Cardiac fibroblast (primary cell): ENCODE data around the gene CHCHD3.
"Not testable (repeated sequence)": the region's sequence is repeated elsewhere in the genome, so short reads cannot be mapped to it uniquely, and the experiment has no call there.

Source experiments
- DNase-seq, 2 donors: peaks; one replicate each; pipeline versions ENCODE4 v3.0.0 to v3.0.0-alpha.2; 2010; ENCODE audit warnings: low read depth in 2 of 2
- H3K4me3 ChIP-seq, 2 donors: replicated peaks in 1 of 2; 1 replicate in 1 of 2; 2 replicates in 1 of 2; pipeline ENCODE4 v1.5.1; 2011; ENCODE audit warnings: low read depth in 2 of 2, low read length in 2 of 2, mild to moderate bottlenecking in 2 of 2, moderate library complexity in 1 of 2
- TF ChIP-seq, protein P1 (sequence below): IDR thresholded peaks from one replicate; pipeline ENCODE4 v1.5.1; 2011; ENCODE audit warnings: low read depth, mild to moderate bottlenecking, low read length, inconsistent platforms

The CHCHD3 gene

DNA sequence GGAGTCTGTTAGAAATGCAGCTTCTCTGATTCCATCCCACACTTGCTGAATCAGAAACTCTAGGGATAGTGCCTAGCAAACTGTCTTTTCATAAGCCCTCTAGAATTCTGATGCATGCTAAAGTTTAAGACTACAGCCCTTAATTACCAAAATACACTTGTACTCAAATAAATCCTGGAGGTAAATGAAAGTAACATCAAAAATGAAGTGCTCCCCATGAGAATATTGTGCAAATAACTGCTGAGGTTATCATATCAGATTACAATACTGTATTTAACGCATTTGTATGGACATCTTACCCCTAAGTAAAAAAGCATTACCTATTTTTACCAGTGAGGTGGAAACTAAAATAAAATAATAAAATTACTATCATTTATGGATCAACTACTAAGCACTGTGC is 104.7 kb downstream of the CHCHD3 start:
- DNase-seq = peak in 1 of 2 donors; percentile 7
- TF ChIP-seq, protein P1, sequence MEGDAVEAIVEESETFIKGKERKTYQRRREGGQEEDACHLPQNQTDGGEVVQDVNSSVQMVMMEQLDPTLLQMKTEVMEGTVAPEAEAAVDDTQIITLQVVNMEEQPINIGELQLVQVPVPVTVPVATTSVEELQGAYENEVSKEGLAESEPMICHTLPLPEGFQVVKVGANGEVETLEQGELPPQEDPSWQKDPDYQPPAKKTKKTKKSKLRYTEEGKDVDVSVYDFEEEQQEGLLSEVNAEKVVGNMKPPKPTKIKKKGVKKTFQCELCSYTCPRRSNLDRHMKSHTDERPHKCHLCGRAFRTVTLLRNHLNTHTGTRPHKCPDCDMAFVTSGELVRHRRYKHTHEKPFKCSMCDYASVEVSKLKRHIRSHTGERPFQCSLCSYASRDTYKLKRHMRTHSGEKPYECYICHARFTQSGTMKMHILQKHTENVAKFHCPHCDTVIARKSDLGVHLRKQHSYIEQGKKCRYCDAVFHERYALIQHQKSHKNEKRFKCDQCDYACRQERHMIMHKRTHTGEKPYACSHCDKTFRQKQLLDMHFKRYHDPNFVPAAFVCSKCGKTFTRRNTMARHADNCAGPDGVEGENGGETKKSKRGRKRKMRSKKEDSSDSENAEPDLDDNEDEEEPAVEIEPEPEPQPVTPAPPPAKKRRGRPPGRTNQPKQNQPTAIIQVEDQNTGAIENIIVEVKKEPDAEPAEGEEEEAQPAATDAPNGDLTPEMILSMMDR = no peak
- H3K4me3 ChIP-seq = no peak overlapping the region

DNA sequence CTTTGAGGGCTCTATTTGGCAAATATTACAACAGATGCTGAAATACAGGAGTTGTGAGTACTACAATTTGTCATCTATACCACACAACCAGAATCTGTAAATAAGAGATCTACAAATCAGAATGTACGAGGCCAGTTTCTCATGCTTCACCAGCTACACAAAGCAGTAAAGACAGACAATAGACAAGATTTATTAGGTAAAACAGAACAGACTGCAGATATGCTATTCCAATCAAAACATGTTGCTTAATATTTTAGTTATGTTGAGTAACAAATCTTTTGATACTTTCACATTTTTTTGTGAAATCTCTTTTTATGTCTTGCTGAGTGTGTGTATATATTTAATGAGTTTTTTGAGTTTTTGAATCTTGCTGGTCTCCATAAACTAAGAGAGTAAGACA is 109.1 kb downstream of the CHCHD3 start:
- DNase-seq = peak; percentile 5 to 17
- H3K4me3 ChIP-seq = no peak overlapping the region
- TF ChIP-seq, protein P1 = no peak

DNA sequence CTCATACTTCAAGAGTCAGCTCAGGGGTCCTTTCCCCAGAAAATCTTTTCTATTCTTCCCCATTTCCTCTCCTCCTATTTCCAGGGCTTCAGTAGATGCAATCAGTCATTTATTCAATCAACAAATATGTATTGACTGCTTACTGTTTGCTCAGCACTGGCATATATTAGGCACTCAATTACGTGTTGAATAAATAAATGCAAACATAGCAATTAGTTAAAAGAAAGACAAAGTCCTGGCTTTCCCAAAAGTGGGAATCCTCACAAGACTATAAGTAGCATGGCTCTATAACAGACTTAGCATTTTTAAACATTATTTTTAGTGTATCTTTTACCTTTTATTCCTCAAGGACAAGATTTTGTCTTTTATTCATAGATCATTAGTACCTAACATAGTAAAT is 111.6 kb downstream of the CHCHD3 start:
- no peak overlapping the region for H3K4me3 ChIP-seq
- no peak for DNase-seq
- TF ChIP-seq, protein P1 = no peak

DNA sequence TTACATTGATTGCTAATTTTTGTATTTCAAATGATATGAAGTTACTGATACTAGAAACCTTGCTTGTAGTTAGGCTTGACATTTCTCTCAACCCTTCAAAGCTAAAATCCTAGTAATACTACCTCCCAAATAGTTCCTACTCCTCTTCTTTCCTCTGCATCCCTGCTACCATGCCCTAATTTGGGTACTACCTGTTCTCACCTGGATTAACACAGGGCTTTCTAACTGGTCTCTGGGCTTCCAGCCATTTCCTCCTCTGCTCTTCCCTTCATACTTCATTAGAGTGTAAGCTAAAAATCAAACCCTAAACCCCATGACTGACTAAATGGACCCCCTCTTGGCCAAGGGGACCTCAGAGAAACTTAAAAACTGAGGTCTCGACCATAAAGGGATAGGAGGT is 112.4 kb downstream of the CHCHD3 start:
- TF ChIP-seq, protein P1 = no peak
- no peak overlapping the region for H3K4me3 ChIP-seq
- DNase-seq = no peak

DNA sequence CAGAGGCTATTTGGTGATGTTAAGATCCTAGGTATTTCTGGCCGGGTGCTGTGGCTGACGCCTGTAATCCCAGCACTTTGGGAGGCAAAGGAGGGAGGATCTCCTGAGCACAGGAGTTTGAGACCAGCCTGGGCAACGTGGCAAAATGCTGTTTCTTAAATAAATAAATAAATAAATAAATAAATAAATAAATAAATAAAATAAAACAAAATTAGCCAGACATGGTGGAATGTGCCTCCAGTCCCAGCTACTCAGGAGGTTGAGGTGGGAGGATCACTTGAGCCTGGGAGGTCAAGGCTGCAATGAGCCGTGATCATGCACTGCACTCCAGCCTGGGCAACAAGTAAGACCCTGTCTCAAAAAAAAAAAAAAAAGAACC is 114.4 kb downstream of the CHCHD3 start:
- not testable (repeated sequence) for H3K4me3 ChIP-seq, DNase-seq

DNA sequence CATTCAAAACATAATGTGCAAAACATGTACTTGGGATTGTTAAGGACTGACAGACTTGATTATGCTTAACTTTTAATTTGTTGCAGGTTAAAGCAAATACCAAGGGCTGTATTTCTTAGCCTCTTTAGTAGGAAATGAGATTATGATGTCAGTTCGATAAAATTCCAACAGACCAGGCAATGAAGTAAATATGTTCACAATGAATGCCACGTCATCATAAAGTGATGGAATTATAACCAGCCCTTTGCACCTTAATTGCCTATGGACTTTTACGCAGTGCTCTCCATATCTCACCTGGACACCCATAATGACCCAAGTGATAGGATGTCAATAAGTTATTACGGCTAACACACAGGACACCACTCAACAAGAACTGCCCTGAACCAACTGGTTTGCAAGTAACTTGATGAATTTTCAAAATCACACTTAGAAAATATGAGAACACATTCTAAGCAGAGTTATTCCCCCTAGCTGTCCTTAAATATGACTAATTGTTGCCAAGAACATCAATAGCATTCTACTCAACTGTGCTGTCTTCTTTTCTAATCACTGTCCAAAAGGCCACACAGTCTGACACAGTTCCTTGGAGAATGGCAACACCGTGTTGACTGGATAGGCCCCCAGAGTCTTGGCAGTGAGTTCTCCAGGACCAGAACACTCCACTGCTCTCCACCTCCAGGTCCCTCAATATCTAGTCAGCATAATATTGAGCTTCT is 115.0 kb downstream of the CHCHD3 start:
- peak in 1 of 2 donors; percentile 14 for DNase-seq
- TF ChIP-seq, protein P1 = no peak
- H3K4me3 ChIP-seq = no peak overlapping the region

DNA sequence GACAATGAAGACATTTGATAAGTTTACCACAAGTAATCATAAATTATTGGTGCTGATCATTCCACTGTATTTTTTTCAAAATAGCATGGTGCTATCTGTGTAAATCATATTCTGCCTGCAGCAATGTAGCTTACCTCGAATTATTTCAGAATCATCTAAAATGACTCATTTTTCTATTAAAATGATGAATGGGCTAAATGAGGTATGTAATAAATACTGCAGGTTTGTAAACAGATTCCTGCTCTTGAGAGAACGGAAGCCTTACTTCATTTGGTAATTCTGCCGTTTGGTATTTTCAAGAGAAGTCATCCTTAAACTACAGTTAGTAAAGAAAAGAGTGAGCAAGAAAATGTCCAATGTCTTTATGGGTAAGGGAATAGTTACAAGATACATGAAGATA is 115.9 kb downstream of the CHCHD3 start:
- TF ChIP-seq, protein P1 = no peak
- no peak for DNase-seq
- H3K4me3 ChIP-seq = no peak overlapping the region
